NB4 (cell line): ENCODE results near the gene ACER2.

Source experiments
- DNase-seq: peaks from one replicate; pipeline ENCODE4 v3.0.0; 2010; ENCODE audit warnings: low read depth
- H3K4me3 ChIP-seq: one replicate; pipeline ENCODE4 v1.5.1; 2011; ENCODE audit warnings: mild to moderate bottlenecking, low read depth, low read length, moderate library complexity
- CTCF ChIP-seq: IDR thresholded peaks from one replicate; pipeline ENCODE4 v1.5.1; 2012; ENCODE audit warnings: low read depth, low read length
- MAX ChIP-seq: IDR thresholded peaks from 2 replicates; pipeline ENCODE4 v1.6.1; 2011; ENCODE audit warnings: low read depth, low read length
- MYC ChIP-seq: IDR thresholded peaks from 2 replicates; pipeline ENCODE4 v1.6.1; 2011; ENCODE audit warnings: low read depth, low read length
- POLR2A ChIP-seq: IDR thresholded peaks from 2 replicates; pipeline ENCODE4 v1.6.1; 2011; ENCODE audit warnings: mild to moderate bottlenecking; ENCODE audit not compliant: insufficient read length; ENCODE audit errors: extremely low read depth

Gene ACER2

DNA sequence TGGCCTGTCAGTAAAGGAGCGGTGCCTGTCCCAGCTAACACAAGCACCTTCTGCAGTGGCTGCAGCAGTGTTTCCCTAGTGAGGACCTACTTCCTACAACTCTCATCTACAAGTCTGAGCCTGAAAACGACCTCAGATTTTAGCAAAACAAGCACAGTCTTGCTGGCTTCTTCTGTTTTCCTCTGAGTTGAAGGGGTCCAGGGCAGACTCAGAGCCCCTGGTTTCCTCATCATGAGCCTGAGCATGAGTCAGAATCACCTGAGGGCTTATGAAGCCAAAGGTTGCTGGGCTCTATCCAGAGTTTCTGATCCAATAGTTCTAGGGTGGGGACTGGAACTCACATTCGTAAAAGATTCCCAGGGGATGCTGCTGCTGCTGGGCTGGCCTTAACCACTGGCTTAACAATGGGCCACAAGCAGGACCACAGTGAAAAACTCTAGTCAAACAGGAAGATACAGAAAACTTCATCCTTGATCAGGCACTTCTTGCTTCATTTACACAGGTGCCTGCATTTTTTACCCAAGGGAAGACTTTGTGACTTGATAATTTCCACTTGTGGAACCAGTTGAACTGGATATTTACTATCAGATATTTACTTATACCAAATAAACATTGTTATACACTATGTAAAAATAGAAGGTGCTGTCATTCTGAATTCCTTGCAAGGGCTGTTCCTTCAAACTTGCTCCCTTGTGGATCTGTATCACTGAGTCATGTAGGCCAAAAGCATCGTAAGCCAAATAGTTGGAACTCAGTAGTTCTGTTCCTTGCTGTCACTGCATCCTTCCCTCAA, 4.3 kb upstream of the ACER2 start:
- no peak for TF ChIP-seq POLR2A
- TF ChIP-seq MAX = no peak
- TF ChIP-seq CTCF = no peak
- no peak for TF ChIP-seq MYC
- DNase-seq = no peak
- no peak overlapping the region for H3K4me3 ChIP-seq

DNA sequence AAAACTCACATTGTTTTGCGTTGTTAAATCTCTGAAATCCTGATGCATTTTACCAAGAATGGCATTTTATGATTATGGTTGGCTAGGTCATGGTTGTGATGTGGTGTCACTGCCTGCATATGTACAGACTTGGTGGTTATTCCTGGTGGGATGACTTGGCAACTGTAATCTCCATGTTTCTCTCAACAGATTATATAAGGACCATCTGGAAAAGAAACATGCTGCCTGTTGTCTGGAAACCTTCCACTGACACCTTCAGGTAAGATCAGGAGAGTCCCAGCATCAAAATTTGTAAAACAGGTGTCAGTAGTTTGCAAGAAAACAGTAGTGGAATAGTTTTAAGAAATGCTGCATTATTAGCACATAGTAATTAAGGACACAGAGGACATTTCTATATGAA, 3.0 kb upstream of the ACER2 start:
- TF ChIP-seq POLR2A (no peak), MYC (no peak), CTCF (no peak), MAX (no peak)
- no peak for DNase-seq
- no peak overlapping the region for H3K4me3 ChIP-seq

- no peak for TF ChIP-seq MYC
- peak overlapping the region; percentile 54 for H3K4me3 ChIP-seq
- DNase-seq = peak; percentile 81
These were observed 505 bp upstream of the ACER2 start for GRCh38 chr9:19408316-19408692.

- peak; percentile 73 for DNase-seq
These were observed 789 bp downstream of the ACER2 start for GRCh38 chr9:19409401-19410194.

DNA sequence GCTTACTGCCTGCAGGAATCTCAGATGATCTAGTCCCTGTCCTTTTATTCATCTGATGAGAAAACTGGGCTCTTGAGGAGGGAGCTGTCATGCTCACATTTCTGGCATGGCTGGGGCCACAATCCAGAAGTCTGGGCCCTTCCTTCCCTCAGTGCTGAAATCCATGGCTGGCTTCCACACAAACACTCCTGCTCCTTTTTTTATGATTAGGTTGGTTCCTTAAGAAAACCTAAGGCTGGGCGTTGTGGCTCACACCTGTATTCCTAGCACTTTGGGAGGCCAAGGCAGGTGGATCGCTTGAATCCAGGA, 1.3 kb downstream of the ACER2 start:
- TF ChIP-seq MYC = no peak
- no peak for TF ChIP-seq MAX
- no peak for TF ChIP-seq POLR2A
- no peak for TF ChIP-seq CTCF
- no peak overlapping the region for H3K4me3 ChIP-seq
- DNase-seq = no peak

More at GRCh38 chr9:19409401-19410194, 789 bp downstream of the ACER2 start:
- H3K4me3 ChIP-seq = peak overlapping the region; percentile 76
- peak; percentile 41; the same call in 1 of the 2 replicates for TF ChIP-seq MAX
- peak; percentile 5 for TF ChIP-seq CTCF
- TF ChIP-seq MYC = peak; percentile 56
- no peak for TF ChIP-seq POLR2A

GRCh38 chr9:19410594-19410993, 1.8 kb downstream of the ACER2 start:
- no peak overlapping the region for H3K4me3 ChIP-seq
- DNase-seq = peak; percentile 42
- TF ChIP-seq CTCF (no peak), MYC (no peak)
